AML-193 (cell line): ENCODE data around the gene MC3R.

Source experiments
- DNase-seq, 2 experiments: peaks; one replicate each; lab custom pipeline; 2025; lab: John Stamatoyannopoulos, UW

The MC3R gene

DNA sequence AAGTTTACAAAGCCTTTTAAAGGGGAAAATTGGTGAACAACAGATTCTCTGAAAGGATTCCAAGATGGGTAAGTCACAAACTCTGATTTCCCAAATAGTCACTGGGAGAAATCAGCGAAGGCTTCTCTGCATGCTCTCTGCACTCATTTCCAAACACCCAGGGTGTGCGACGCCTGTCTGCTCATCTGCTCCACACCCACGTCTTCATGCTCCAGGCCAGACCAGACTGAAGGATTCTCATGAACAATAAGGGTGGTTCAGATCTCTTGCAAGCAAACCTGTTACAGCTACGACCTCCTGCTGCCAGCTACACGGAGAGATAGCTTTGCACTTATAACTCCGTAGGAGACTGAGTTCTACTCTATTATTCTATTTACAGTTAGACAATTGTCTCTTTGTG lies 1.4 kb downstream of the MC3R start:
- no peak for DNase-seq

GRCh38 chr20:56257604-56258003 lies 9.1 kb downstream of the MC3R start:
- DNase-seq, result no peak

DNA sequence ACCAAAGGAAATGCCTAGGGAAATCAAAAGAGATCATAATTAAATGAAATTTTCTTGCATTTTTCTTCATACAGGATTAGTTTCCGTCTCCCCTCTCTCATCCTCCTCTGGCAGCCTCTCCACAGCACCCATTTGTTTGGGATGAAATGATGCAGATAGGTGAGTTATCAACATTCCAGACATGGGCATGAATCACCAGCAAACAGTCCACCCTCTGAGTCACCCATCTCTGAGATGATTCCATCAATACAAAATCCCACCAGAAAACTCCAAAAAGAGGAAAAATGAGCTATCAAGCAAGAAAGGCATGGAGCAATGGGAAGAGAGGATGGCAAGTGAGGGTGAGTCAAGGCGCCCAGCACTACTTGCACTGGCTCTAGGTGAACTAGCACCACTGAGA lies 11.4 kb downstream of the MC3R start:
- DNase-seq, result no peak

GRCh38 chr20:56268536-56268935 lies 20.0 kb downstream of the MC3R start:
- DNase-seq, result no peak

DNA sequence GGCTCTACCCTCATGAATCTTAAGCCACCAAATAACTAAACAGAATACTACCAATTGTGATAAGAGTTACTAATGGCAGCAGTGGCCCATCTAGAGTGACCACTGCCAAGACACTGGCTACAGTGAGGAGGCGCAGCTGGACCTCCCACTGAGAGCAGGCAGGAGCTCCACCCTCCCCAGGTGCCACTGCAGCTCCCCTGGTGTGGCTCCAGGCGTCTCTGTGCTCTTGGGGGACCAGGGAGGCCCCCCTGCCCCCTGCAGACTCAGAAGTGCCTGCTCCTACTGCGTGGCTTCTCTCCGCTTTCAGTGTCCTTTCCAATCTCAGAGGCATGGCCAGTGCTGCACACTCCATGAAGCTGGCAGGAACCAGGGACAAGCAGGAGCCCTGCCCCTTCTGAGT lies 23.4 kb downstream of the MC3R start:
- no peak for DNase-seq

DNA sequence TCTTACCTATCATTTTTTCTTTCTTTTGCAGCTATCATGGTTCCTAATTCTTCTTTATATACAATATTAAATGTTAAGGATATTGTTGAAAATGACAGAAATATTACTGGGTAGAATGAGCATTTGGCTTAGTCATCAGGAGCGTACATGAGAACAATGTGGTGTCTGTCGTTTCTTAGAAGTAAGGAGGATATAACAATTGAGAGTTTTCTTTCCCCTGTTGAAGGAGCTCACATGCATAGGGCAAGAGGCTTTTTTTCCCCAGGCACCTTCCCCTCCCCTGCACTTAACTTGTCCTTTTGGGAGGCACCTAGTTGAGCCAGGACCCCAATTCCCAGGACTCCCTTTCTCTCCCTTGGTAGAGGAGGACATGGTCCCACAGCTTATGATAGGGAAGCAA lies 25.0 kb downstream of the MC3R start:
- DNase-seq, result no peak

DNA sequence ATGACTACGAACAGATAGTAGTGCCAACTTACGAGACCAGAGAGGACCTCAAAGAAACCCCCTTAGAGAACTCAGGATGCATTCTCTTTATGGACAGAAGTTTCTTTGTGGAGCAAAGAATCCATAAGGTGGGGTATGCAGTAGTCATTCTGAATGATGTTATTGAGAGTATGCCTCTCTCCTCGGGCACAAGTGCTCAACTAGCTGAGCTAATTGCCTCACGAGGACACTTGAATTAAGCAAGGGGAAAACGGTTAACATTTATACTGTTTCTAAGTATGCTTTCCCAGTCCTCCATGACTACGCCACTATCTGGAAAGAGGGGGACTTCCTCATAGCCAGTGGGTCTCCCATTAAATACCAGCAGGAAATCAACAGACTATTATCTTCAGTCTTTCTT lies 25.6 kb downstream of the MC3R start:
- DNase-seq, result no peak

GRCh38 chr20:56278196-56278595 lies 29.7 kb downstream of the MC3R start:
- DNase-seq, result peak; percentile 12 to 15

GRCh38 chr20:56285496-56285895 lies 37.0 kb downstream of the MC3R start:
- DNase-seq, result peak in 1 of 2 experiments; percentile 12

- DNase-seq, result no peak
These were observed 41.1 kb downstream of the MC3R start for GRCh38 chr20:56289652-56290051.

DNA sequence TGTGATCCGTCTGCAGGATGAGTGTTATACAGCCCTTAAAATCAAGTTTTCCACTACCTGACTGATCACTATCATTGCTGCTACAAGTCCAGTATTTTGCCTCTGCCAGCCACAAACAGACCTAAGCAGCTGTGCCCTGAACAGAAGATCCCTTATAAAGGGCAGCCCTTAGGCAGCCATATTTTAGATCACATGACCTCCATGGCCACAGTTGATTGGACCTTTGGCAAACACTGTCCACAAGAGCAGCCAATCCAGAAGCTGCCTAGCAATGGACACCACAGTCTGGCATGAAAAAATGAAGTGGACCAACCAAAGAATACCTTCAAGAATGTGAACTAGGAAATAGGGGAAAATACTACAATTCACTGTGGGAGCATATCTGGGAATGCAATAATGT lies 50.8 kb downstream of the MC3R start:
- no peak for DNase-seq
